HG02943 (cell line): ENCODE results near the gene TRIM38.
A peak's percentile ranks its signal among the peaks of the same experiment; 100 is the strongest.
"Not testable (repeated sequence)": the region's sequence is repeated elsewhere in the genome, so short reads cannot be mapped to it uniquely, and the experiment has no call there.

Experiments used
- ATAC-seq: cut with Tn5 transposase; IDR thresholded peaks from one replicate; pipeline ENCODE4 v1.9.1; 2021; ENCODE audit warnings: mild to moderate bottlenecking, low read depth, moderate library complexity; ENCODE audit not compliant: unreplicated experiment

TRIM38 gene

GRCh38 chr6:25966711-25967110, 4.1 kb downstream of the TRIM38 start:
- no peak for ATAC-seq

GRCh38 chr6:25968769-25969168, 6.2 kb downstream of the TRIM38 start:
- ATAC-seq = no peak

- ATAC-seq = no peak
These were observed 8.7 kb downstream of the TRIM38 start for GRCh38 chr6:25971187-25971821.

- no peak for ATAC-seq
These were observed 9.5 kb downstream of the TRIM38 start for GRCh38 chr6:25972128-25972527.

- ATAC-seq = no peak
These were observed 10.3 kb downstream of the TRIM38 start for GRCh38 chr6:25972902-25973301.

- ATAC-seq = no peak
These were observed 11.4 kb downstream of the TRIM38 start for GRCh38 chr6:25973923-25974555.

GRCh38 chr6:25975923-25976560, 13.4 kb downstream of the TRIM38 start:
- no peak for ATAC-seq

- ATAC-seq = no peak
These were observed 18.3 kb downstream of the TRIM38 start for GRCh38 chr6:25980935-25981334.

GRCh38 chr6:25981568-25982263, 19.1 kb downstream of the TRIM38 start:
- ATAC-seq = no peak

- ATAC-seq = no peak
These were observed 21.7 kb downstream of the TRIM38 start for GRCh38 chr6:25984265-25984664.

- no peak for ATAC-seq
These were observed 25.2 kb downstream of the TRIM38 start for GRCh38 chr6:25987845-25988244.

GRCh38 chr6:25990172-25990873, 27.7 kb downstream of the TRIM38 start:
- no peak for ATAC-seq

- ATAC-seq = peak; percentile 45
These were observed 29.3 kb downstream of the TRIM38 start for GRCh38 chr6:25991785-25992412.

GRCh38 chr6:25992413-25993340, 30.1 kb downstream of the TRIM38 start:
- ATAC-seq = peak; percentile 81

GRCh38 chr6:25993341-25993684, 30.7 kb downstream of the TRIM38 start:
- ATAC-seq = not testable (repeated sequence)

GRCh38 chr6:25995507-25995906, 32.9 kb downstream of the TRIM38 start:
- ATAC-seq = no peak

GRCh38 chr6:25997921-25998320, 35.3 kb downstream of the TRIM38 start:
- no peak for ATAC-seq

GRCh38 chr6:25998379-25998778, 35.8 kb downstream of the TRIM38 start:
- no peak for ATAC-seq

- not testable (repeated sequence) for ATAC-seq
These were observed 36.6 kb downstream of the TRIM38 start for GRCh38 chr6:25999225-25999624.
